Panc1 (cell line): ENCODE measurements around the gene CNNM2.

Experiments
- POLR2AphosphoS5 ChIP-seq: IDR thresholded peaks from 2 replicates; pipeline ENCODE4 v1.6.1; 2012; ENCODE audit warnings: mild to moderate bottlenecking, low read depth, low read length, moderate library complexity
- TCF7L2 ChIP-seq: IDR thresholded peaks from 2 replicates; pipeline ENCODE4 v1.6.1; 2011; ENCODE audit warnings: mild to moderate bottlenecking, low read depth, low read length, inconsistent platforms
- TF ChIP-seq, protein P1 (sequence below): fragments of 450-650 bp; IDR thresholded peaks from 2 replicates; pipeline ENCODE4 v1.5.1; 2017; ENCODE audit warnings: mild to moderate bottlenecking
- TF ChIP-seq, protein P2 (sequence below), 2 experiments: IDR thresholded peaks; 2 replicates each; pipeline ENCODE4 v1.6.1; 2011 to 2012; ENCODE audit warnings: low read depth in 2 of 2, control low read depth in 1 of 2, low read length in 1 of 2, mild to moderate bottlenecking in 1 of 2, moderate library complexity in 1 of 2; ENCODE audit not compliant: insufficient read depth in 1 of 2

- TF ChIP-seq, protein P1, sequence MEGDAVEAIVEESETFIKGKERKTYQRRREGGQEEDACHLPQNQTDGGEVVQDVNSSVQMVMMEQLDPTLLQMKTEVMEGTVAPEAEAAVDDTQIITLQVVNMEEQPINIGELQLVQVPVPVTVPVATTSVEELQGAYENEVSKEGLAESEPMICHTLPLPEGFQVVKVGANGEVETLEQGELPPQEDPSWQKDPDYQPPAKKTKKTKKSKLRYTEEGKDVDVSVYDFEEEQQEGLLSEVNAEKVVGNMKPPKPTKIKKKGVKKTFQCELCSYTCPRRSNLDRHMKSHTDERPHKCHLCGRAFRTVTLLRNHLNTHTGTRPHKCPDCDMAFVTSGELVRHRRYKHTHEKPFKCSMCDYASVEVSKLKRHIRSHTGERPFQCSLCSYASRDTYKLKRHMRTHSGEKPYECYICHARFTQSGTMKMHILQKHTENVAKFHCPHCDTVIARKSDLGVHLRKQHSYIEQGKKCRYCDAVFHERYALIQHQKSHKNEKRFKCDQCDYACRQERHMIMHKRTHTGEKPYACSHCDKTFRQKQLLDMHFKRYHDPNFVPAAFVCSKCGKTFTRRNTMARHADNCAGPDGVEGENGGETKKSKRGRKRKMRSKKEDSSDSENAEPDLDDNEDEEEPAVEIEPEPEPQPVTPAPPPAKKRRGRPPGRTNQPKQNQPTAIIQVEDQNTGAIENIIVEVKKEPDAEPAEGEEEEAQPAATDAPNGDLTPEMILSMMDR, result no peak
- TF ChIP-seq POLR2AphosphoS5, result no peak
- TF ChIP-seq, protein P2, sequence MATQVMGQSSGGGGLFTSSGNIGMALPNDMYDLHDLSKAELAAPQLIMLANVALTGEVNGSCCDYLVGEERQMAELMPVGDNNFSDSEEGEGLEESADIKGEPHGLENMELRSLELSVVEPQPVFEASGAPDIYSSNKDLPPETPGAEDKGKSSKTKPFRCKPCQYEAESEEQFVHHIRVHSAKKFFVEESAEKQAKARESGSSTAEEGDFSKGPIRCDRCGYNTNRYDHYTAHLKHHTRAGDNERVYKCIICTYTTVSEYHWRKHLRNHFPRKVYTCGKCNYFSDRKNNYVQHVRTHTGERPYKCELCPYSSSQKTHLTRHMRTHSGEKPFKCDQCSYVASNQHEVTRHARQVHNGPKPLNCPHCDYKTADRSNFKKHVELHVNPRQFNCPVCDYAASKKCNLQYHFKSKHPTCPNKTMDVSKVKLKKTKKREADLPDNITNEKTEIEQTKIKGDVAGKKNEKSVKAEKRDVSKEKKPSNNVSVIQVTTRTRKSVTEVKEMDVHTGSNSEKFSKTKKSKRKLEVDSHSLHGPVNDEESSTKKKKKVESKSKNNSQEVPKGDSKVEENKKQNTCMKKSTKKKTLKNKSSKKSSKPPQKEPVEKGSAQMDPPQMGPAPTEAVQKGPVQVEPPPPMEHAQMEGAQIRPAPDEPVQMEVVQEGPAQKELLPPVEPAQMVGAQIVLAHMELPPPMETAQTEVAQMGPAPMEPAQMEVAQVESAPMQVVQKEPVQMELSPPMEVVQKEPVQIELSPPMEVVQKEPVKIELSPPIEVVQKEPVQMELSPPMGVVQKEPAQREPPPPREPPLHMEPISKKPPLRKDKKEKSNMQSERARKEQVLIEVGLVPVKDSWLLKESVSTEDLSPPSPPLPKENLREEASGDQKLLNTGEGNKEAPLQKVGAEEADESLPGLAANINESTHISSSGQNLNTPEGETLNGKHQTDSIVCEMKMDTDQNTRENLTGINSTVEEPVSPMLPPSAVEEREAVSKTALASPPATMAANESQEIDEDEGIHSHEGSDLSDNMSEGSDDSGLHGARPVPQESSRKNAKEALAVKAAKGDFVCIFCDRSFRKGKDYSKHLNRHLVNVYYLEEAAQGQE (IDR thresholded peaks at IDR 0.05; ENCODE audit: insufficient read depth in 1 of 2, low read depth in 2 of 2, low read length in 1 of 2), result no peak
- TF ChIP-seq TCF7L2, result no peak
Observed at GRCh38 chr10:103127241-103127640, 209.1 kb downstream of the CNNM2 start.
